Cardiac fibroblast (primary cell): ENCODE data around the gene HPF1.
A peak's percentile ranks its signal among the peaks of the same experiment; 100 is the strongest.
"Not testable (repeated sequence)": the region's sequence is repeated elsewhere in the genome, so short reads cannot be mapped to it uniquely, and the experiment has no call there.

Experiments used
- DNase-seq, 2 donors: peaks; one replicate each; pipeline versions ENCODE4 v3.0.0 to v3.0.0-alpha.2; 2010; ENCODE audit warnings: low read depth in 2 of 2
- H3K4me3 ChIP-seq, 2 donors: replicated peaks in 1 of 2; 1 replicate in 1 of 2; 2 replicates in 1 of 2; pipeline ENCODE4 v1.5.1; 2011; ENCODE audit warnings: low read depth in 2 of 2, low read length in 2 of 2, mild to moderate bottlenecking in 2 of 2, moderate library complexity in 1 of 2
- TF ChIP-seq, protein P1 (sequence below): IDR thresholded peaks from one replicate; pipeline ENCODE4 v1.5.1; 2011; ENCODE audit warnings: low read depth, mild to moderate bottlenecking, low read length, inconsistent platforms

Gene HPF1

DNA sequence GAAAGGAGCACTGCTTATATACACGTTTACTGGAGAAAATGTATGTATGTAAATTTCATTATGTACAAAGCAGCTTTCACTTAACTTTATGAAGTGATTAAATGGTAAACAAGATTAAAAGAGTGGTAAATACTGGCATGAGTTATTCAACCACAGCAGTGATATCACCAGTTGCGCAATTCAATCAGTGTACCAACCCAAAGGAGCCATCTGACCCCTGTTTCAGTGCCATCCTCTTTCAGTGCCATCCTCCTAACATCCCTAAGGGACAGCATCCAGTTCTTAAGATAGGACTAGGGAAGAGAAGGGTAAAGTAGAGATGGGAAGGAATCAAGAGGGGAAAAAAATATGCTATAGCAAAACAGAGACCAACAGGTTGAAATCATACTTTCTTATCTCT, 16.2 kb downstream of the HPF1 start:
- no peak overlapping the region for H3K4me3 ChIP-seq
- TF ChIP-seq, protein P1, sequence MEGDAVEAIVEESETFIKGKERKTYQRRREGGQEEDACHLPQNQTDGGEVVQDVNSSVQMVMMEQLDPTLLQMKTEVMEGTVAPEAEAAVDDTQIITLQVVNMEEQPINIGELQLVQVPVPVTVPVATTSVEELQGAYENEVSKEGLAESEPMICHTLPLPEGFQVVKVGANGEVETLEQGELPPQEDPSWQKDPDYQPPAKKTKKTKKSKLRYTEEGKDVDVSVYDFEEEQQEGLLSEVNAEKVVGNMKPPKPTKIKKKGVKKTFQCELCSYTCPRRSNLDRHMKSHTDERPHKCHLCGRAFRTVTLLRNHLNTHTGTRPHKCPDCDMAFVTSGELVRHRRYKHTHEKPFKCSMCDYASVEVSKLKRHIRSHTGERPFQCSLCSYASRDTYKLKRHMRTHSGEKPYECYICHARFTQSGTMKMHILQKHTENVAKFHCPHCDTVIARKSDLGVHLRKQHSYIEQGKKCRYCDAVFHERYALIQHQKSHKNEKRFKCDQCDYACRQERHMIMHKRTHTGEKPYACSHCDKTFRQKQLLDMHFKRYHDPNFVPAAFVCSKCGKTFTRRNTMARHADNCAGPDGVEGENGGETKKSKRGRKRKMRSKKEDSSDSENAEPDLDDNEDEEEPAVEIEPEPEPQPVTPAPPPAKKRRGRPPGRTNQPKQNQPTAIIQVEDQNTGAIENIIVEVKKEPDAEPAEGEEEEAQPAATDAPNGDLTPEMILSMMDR: no peak
- DNase-seq: peak in 1 of 2 donors; percentile 14

DNA sequence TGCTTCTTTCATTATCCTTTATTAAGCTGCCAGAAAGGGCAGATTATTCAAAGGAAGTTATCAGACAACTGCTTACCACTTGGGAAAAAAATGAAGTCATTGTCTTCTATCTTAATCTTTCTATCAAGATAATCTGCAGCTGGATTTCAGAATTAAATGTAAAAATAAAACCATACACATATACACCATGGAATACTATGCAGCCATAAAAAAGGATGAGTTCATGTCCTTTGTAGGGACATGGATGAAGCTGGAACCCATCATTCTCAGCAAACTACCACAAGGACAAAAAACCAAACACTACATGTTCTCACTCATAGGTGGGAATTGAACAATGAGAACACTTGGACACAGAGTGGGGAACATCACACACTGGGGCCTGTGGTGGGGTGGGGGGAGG, 19.1 kb downstream of the HPF1 start:
- DNase-seq, H3K4me3 ChIP-seq: not testable (repeated sequence)

DNA sequence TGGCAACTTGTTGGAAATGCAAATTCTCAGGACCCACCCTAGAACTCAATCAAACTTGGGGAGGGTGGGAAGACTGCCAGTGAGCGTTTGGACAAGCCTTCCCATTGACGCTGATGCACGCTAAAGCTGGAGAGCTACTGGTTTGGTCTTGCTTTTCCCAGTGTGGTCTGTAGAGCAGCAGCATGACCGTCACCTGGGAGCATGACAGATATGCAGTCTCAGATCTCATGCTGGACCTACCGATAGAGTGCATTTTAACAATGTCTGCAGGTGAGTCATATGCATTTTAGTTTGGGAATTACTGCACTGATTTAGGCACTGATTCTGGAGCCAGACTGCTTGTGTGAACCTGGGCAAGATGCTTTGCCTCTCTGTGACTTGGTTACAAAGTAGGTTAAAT, 27.2 kb downstream of the HPF1 start:
- no peak overlapping the region for H3K4me3 ChIP-seq
- TF ChIP-seq, protein P1: no peak
- DNase-seq: no peak

DNA sequence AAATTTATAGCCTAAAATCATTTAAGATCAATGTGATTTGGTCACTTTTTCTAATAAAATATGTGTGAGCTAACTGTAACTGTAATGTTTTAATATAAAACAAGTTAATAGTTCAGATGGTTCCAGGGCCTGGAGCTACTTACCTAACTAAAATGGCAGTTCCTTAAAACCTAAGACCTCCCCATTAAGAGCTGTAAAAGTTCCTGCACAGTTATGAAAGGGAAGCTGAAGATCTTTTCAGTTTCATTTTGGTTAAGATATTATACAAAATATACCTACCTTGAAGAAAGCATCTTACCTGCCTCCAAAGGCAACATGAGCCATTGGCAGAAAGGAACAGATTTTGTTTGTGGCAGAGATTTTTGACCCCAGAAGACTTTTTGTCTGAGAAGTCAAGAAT, 30.1 kb downstream of the HPF1 start:
- no peak overlapping the region for H3K4me3 ChIP-seq
- DNase-seq: no peak
- TF ChIP-seq, protein P1: no peak

DNA sequence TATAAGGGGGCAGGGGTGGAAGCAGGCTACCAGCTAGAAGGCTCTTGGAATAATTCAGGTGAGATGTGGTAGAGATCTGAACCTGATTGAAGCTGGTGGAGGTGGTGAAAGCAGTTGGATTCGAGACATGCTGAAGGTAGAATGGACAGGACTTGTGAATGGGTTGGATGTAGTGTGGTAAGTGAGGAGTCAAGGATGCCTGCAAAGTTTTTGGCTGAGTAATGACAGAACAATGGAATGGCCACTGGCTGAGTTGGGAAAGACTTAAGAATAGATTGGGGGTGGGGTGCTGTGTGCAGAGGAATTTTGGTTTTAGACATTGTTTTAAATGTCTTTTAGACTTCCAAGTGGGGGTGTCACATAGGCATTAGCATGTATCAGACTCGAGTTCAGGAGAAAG, 33.5 kb downstream of the HPF1 start:
- peak; percentile 50 to 89 for DNase-seq
- H3K4me3 ChIP-seq: no peak overlapping the region
- TF ChIP-seq, protein P1: no peak

DNA sequence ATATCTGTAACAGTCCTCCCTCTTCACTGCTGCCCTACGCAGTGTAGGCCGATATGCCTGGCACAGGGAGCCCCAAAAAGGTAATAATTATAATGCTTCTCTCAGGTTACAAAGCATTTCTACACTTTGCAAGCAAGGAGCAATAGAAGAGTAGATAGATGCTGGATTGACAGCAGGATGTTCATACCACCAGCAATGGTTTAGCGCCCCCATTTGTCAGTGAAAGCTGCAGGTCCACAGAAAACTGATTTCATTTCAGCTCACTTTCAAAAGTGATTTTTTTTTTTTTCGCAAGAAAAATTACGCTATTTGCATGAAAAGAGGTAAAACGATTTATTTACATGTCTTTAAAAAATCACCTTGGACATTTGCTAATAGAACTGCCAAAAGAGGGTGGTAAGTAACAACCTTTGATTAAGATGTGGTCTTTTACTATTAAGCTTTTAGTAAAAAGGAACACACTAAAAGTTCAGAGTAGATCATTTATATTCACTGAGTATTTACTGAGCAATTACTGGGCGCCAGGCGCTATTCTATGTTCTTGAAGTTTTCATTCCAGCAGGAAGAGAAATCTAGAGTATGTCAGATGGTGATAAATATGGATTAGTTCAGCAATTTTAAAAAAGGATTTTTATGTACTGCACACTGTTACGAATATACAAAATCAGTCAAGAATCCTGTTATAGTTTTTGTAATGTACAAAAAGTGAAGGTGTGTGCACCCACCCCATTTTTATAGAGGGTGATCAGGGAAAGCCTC, 34.4 kb downstream of the HPF1 start:
- no peak overlapping the region for H3K4me3 ChIP-seq
- DNase-seq: peak; percentile 14 to 33
- TF ChIP-seq, protein P1: no peak

DNA sequence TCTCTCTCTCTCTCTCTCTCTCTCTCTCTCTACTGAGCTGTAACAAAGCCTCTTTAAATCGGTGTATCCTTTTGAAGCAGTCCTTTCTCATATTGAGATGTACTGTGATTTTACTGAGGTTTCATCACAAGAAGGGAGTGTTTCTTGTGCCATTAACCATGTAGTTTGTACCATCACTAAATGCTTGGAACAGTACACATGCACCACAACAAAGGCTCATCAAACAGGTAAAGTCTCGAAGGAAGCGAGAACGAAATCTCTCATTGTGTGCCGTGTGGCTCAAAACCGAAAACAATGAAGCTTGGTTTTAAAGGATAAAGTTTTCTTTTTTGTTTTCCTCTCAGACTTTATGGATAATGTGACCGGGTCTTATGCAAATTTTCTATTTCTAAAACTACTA, 37.2 kb downstream of the HPF1 start:
- no peak overlapping the region for H3K4me3 ChIP-seq
- TF ChIP-seq, protein P1: no peak
- DNase-seq: no peak
